SK-N-MC (cell line): Measurements from ENCODE around the gene SLC9A1.
"Not testable (repeated sequence)": the region's sequence is repeated elsewhere in the genome, so short reads cannot be mapped to it uniquely, and the experiment has no call there.

ENCODE experiments used
- DNase-seq: peaks from one replicate; pipeline ENCODE4 v3.0.0-alpha.2; 2011; ENCODE audit warnings: low read depth, low spot score
- H3K27ac ChIP-seq: fragments of 200-600 bp; sonication (generic); 2 replicates; pipeline ENCODE4 v1.5.1; 2016; ENCODE audit warnings: mixed run types
- H3K36me3 ChIP-seq: fragments of 200-600 bp; sonication (generic); 2 replicates; pipeline ENCODE4 v1.6.1; 2017; ENCODE audit warnings: antibody characterized with exemption, low read length, mixed read lengths; ENCODE audit not compliant: insufficient read depth
- H3K4me3 ChIP-seq: fragments of 200-600 bp; sonication (generic); 2 replicates; pipeline ENCODE4 v1.5.1; 2016
- H3K9ac ChIP-seq: fragments of 200-600 bp; sonication (generic); 2 replicates; pipeline ENCODE4 v1.8.0; 2017; ENCODE audit warnings: mixed run types, mixed read lengths; ENCODE audit not compliant: insufficient read length
- H3K9me3 ChIP-seq: fragments of 200-600 bp; sonication (generic); 2 replicates; pipeline ENCODE4 v1.6.1; 2017; ENCODE audit warnings: low read depth, mild to moderate bottlenecking, antibody characterized with exemption, low read length, moderate library complexity, mixed read lengths
- EZH2 ChIP-seq: fragments of 200-600 bp; sonication (generic); IDR thresholded peaks from one replicate; pipeline ENCODE4 v1.6.1; 2017; ENCODE audit warnings: antibody characterized with exemption
- FOXP2 ChIP-seq: optimal IDR thresholded peaks from 2 replicates; pipeline ENCODE3; 2011; ENCODE audit warnings: mild to moderate bottlenecking, moderate library complexity; ENCODE audit not compliant: insufficient read depth; ENCODE audit errors: extremely low read length, control extremely low read depth
- POLR2AphosphoS5 ChIP-seq: IDR thresholded peaks from 2 replicates; pipeline ENCODE4 v1.6.1; 2012; ENCODE audit warnings: mild to moderate bottlenecking, low read depth, low read length, borderline replicate concordance

The SLC9A1 gene

DNA sequence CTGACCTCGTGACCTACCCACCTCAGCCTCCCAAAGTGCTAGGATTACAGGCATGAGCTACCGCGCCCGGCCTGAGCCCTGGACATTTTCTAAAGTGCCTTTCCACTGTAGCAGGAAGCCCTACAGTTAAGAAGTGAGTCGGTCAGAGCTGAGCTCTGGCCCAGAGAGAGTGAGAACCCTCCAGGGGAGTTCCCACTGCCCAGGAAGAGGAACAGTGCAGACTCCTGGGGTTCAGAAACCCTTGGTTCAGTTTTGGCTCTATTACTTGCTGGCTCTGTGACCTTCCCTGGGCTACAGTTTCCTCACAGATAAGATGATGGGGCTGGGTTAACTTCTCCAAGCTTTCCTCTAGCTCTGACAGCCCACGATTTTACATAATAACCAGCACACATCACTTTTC lies 20.9 kb downstream of the SLC9A1 start:
- no peaks in the 10 kb centered on the region for H3K36me3 ChIP-seq
- no peak for DNase-seq
- H3K9ac ChIP-seq, result no peak overlapping the region
- H3K9me3 ChIP-seq, result no peaks in the 10 kb centered on the region
- TF ChIP-seq FOXP2, result no peak
- no peak for TF ChIP-seq EZH2
- no peak overlapping the region for H3K27ac ChIP-seq
- H3K4me3 ChIP-seq, result no peak overlapping the region

DNA sequence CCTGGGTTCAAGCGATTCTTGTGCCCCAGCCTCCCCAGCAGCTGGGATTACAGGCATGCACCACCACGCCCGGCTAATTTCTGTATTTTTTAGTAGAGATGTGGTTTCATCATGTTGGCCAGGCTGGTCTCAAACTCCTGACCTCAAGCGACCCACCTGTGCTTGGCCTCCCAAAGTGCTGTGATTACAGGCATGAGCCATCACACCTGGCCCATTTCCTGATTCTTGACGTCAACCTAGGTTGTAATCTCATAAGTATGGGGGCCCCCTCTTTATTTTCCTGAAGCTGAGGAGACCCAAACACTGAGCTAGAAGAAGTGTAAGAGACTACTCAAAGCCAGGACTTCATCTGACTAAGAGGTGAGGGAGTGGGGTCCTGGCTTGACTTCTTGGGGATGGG lies 21.8 kb downstream of the SLC9A1 start:
- Histone ChIP-seq H3K9ac (no peak overlapping the region), H3K4me3 (no peak overlapping the region), H3K9me3 (no peaks in the 10 kb centered on the region), H3K36me3 (no peaks in the 10 kb centered on the region), H3K27ac (no peak overlapping the region)
- DNase-seq, result no peak
- TF ChIP-seq EZH2, result no peak
- TF ChIP-seq FOXP2, result no peak
- TF ChIP-seq POLR2AphosphoS5, result no peak

DNA sequence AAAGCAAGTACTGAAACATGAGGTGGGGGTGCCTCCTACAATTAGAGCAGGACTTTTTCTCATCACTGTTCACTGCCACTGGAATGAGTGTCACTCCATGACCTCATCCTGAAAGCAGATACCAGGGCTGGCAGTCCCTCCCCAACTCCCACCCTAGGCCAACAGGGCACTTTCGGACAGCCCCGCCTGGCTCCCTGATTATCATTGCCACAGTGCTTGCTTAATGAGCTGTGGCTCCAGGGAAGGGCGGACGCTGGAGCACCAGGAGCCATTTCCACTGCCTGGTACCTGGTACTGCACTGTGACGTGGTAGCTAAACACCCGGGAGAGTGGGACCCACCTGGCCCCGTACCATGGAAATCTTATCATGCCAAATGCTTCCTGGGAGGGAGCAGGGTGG lies 22.3 kb downstream of the SLC9A1 start:
- no peak overlapping the region for H3K9ac ChIP-seq
- H3K4me3 ChIP-seq, result no peak overlapping the region
- H3K36me3 ChIP-seq, result no peaks in the 10 kb centered on the region
- no peak for DNase-seq
- H3K27ac ChIP-seq, result no peak overlapping the region
- TF ChIP-seq POLR2AphosphoS5, result no peak
- no peaks in the 10 kb centered on the region for H3K9me3 ChIP-seq

DNA sequence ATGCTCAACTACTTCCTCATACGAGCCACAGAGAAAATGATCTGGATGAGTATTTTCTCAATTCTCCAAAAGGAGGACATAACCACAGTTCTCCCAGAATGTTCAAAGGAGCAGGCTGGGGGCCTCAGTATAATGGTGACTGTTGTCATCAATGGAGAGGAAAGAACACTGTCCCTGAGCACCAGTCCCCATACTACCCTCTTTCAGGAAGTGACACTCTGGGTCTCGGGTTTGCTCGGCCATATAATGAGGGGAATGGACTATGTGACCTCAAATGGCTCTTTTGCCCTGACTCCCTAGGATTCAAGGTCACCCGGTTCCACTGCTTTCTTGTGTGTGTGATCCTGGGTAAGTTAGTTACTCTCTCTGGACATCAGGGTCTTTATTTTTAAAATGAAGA lies 22.8 kb downstream of the SLC9A1 start:
- H3K36me3 ChIP-seq, result no peaks in the 10 kb centered on the region
- no peak overlapping the region for H3K27ac ChIP-seq
- H3K4me3 ChIP-seq, result no peak overlapping the region
- H3K9me3 ChIP-seq, result no peaks in the 10 kb centered on the region
- no peak for DNase-seq
- TF ChIP-seq FOXP2, result no peak
- no peak for TF ChIP-seq EZH2
- TF ChIP-seq POLR2AphosphoS5, result no peak
- no peak overlapping the region for H3K9ac ChIP-seq

DNA sequence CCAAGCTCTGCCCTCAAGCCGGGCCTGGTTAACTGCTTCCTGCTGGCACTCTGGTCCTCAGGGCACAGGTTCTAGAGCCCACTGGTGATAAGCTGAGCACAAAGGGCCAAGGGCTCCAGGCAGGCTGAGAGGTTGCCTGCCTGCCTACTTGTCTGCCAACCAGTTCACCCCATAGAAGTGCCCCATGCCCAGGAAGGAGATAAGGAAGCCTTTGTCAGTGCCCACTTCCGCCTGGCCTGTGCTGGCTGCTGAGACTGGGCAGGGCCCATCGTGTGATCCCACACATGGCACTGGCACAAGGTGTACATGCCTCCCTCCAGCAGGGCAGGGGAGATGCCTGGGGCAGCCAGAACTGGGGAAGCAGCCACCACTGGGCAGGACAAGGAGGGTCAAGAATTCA lies 24.1 kb downstream of the SLC9A1 start:
- Histone ChIP-seq H3K27ac (no peak overlapping the region), H3K4me3 (no peak overlapping the region), H3K9me3 (no peaks in the 10 kb centered on the region), H3K36me3 (no peaks in the 10 kb centered on the region), H3K9ac (no peak overlapping the region)
- TF ChIP-seq POLR2AphosphoS5 (no peak), EZH2 (no peak), FOXP2 (no peak)
- no peak for DNase-seq

DNA sequence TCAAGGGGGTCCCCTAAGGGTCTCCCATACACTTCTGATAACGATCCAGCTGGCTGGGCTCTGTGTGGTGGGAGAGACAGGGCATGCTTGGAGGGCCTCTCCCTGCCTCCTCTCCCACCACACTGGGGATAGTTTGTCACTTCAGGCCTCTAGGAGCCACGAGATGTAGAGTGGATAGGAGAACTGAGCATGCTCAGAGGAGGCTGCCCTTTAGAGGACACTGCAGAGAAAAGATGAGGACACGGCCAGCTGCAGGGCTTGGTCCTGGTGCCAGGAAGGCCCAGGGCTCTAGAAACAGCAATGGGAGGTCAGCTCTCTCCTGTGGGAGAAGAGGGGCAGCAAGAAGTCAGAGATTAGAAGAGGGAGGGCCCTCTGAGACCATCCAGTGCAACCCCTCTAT lies 25.7 kb downstream of the SLC9A1 start:
- TF ChIP-seq FOXP2 (no peak), POLR2AphosphoS5 (no peak), EZH2 (no peak)
- no peak overlapping the region for H3K9ac ChIP-seq
- H3K27ac ChIP-seq, result no peak overlapping the region
- no peak for DNase-seq
- no peaks in the 10 kb centered on the region for H3K36me3 ChIP-seq
- no peaks in the 10 kb centered on the region for H3K9me3 ChIP-seq
- H3K4me3 ChIP-seq, result no peak overlapping the region

DNA sequence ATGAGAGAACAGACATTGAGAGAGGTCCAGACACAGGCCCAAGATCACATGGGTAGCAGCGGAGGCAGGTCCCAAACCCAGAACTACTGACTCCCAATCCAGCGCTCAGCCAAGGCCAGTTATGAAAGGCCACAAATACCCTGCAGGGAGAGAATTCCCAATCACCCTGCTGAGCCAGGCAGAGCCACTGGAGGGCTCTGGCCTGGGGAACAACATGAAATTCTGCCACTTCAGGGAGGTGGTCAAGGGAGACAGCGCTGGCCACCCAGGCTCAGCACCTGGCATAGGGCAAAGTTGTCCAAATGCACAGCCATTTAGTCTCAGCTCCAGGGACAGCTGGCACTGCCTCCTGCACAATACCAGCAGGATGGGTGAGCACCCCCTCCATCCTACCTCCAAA lies 27.5 kb downstream of the SLC9A1 start:
- Histone ChIP-seq H3K9me3 (no peaks in the 10 kb centered on the region), H3K4me3 (no peak overlapping the region), H3K36me3 (no peaks in the 10 kb centered on the region), H3K9ac (no peak overlapping the region), H3K27ac (no peak overlapping the region)
- TF ChIP-seq POLR2AphosphoS5 (no peak), FOXP2 (no peak), EZH2 (no peak)
- DNase-seq, result no peak

DNA sequence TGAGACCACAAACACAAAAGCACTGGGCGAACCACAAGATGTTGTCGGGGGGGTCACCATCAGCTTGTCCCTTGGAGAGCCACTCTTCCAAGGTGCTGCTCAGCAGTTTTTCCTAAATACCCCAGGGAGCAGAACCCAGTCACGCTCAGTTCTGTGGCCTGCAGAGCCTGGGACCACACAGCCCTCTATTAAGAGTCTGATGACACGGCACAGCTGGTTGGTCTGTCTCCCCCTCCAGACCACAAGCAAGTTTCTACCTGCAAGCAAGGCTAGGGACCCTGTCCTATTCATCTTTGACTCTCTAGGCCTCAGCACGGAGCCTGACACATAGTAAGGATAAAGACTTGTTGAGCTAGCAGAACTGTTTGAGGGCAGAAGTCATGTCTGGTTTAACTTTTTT lies 28.5 kb downstream of the SLC9A1 start:
- no peak for DNase-seq
- no peaks in the 10 kb centered on the region for H3K36me3 ChIP-seq

DNA sequence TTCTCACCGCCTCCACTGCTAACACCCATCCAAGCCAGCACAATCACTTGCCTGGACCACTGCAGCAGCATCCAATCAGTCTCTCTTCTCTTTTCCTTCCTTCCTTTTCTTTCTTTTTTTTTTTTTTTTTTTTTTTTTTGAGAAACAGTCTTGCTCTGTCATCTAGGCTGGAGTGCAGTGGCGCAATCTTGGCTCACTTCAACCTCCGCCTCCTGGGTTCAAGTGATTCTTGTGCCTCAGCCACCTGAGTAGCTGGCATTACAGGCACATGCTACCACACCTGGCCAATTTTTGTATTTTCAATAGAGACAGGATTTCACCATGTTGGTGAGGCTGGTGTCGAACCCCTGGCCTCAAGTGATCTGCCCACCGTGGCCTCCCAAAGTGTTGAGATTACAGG lies 29.8 kb downstream of the SLC9A1 start:
- not testable (repeated sequence) for H3K4me3 ChIP-seq, H3K27ac ChIP-seq, H3K36me3 ChIP-seq, H3K9me3 ChIP-seq, DNase-seq, H3K9ac ChIP-seq

More for the DNA sequence above, 28.5 kb downstream of the SLC9A1 start:
- Histone ChIP-seq H3K9me3 (no peaks in the 10 kb centered on the region), H3K27ac (no peak overlapping the region), H3K9ac (no peak overlapping the region), H3K4me3 (no peak overlapping the region)
- TF ChIP-seq EZH2, result no peak
- no peak for TF ChIP-seq FOXP2
- TF ChIP-seq POLR2AphosphoS5, result no peak

DNA sequence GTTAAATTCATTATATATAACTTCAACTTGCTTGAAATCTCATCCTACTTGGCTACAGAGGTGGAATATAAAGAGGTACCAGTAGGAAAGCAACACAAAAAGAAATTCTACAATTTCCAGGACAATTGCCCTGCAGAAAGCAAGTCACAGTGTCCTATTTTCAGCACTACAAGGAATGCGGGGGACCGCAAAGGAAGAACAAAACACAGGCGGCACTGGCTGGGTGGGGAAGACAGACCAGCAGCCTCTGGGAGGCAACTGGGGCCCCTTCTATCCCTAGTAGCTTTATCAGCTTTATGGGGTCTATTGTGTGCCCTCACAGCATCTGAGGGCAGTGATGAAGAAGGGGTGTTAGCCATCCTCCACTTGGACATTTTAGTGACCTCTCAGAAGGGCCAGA lies 30.5 kb downstream of the SLC9A1 start:
- TF ChIP-seq FOXP2, result no peak
- H3K9me3 ChIP-seq, result no peaks in the 10 kb centered on the region
- H3K27ac ChIP-seq, result no peak overlapping the region
- no peak overlapping the region for H3K4me3 ChIP-seq
- no peak overlapping the region for H3K9ac ChIP-seq
- H3K36me3 ChIP-seq, result no peaks in the 10 kb centered on the region
- no peak for DNase-seq
